ENCODE results near the gene CLDN12.
"Not testable (repeated sequence)": the region's sequence is repeated elsewhere in the genome, so short reads cannot be mapped to it uniquely, and the experiment has no call there.

CLDN12 gene

GRCh38 chr7:90433221-90433620 lies 30.0 kb downstream of the CLDN12 start:
- DNase-seq (ENCODE audit: low read depth in 2 of 2) = no peak

GRCh38 chr7:90445633-90446032 lies 42.4 kb downstream of the CLDN12 start:
- no peak for DNase-seq (ENCODE audit: low read depth in 2 of 2)

- DNase-seq (ENCODE audit: low read depth in 2 of 2) = no peak
These were observed 43.1 kb downstream of the CLDN12 start for GRCh38 chr7:90446137-90446899.

- DNase-seq (ENCODE audit: low read depth in 2 of 2) = no peak
These were observed 50.1 kb downstream of the CLDN12 start for GRCh38 chr7:90453259-90453891.

GRCh38 chr7:90453931-90454330 lies 50.7 kb downstream of the CLDN12 start:
- DNase-seq (ENCODE audit: low read depth in 2 of 2) = no peak

- DNase-seq (ENCODE audit: low read depth in 2 of 2) = no peak
These were observed 52.1 kb downstream of the CLDN12 start for GRCh38 chr7:90455163-90456030.

- DNase-seq (ENCODE audit: low read depth in 2 of 2) = no peak
These were observed 54.8 kb downstream of the CLDN12 start for GRCh38 chr7:90458104-90458503.

- DNase-seq (ENCODE audit: low read depth in 2 of 2) = no peak
These were observed 56.6 kb downstream of the CLDN12 start for GRCh38 chr7:90459888-90460287.

- DNase-seq (ENCODE audit: low read depth in 2 of 2) = no peak
These were observed 58.0 kb downstream of the CLDN12 start for GRCh38 chr7:90461219-90461618.

GRCh38 chr7:90463151-90463628 lies 59.9 kb downstream of the CLDN12 start:
- not testable (repeated sequence) for DNase-seq (ENCODE audit: low read depth in 2 of 2)

Data from activated CD8-positive, alpha-beta memory T cell treated with anti-CD3 and anti-CD28 coated beads for 4 hours (primary cell).